HEK293T (cell line): ENCODE measurements around the gene YBX1.

Source experiments
- BHLHE40 ChIP-seq: fragments of 450-650 bp; IDR thresholded peaks from 2 replicates; pipeline ENCODE4 v1.6.1; 2016; ENCODE audit warnings: mild to moderate bottlenecking, moderate library complexity, borderline replicate concordance
- CTBP1 ChIP-seq: fragments of 450-650 bp; IDR thresholded peaks from 2 replicates; pipeline ENCODE4 v1.6.1; 2016; ENCODE audit warnings: borderline replicate concordance
- FOXK2 ChIP-seq: fragments of 450-650 bp; IDR thresholded peaks from 2 replicates; pipeline ENCODE4 v1.6.1; 2016; ENCODE audit warnings: mild to moderate bottlenecking
- FOXM1 ChIP-seq: fragments of 450-650 bp; IDR thresholded peaks from 2 replicates; pipeline ENCODE4 v1.6.1; 2017; ENCODE audit warnings: mild to moderate bottlenecking, borderline replicate concordance
- HDGF ChIP-seq: fragments of 450-650 bp; IDR thresholded peaks from 2 replicates; pipeline ENCODE4 v1.6.1; 2017; ENCODE audit warnings: antibody characterized with exemption, borderline replicate concordance
- L3MBTL2 ChIP-seq: fragments of 450-650 bp; conservative IDR thresholded peaks from 2 replicates; pipeline ENCODE4 v1.6.1; 2016; ENCODE audit warnings: mild to moderate bottlenecking
- LEF1 ChIP-seq: fragments of 450-650 bp; IDR thresholded peaks from 2 replicates; pipeline ENCODE4 v1.6.1; 2017; ENCODE audit warnings: mild to moderate bottlenecking, borderline replicate concordance
- SP1 ChIP-seq: fragments of 450-650 bp; IDR thresholded peaks from 2 replicates; pipeline ENCODE4 v1.6.1; 2017
- SUZ12 ChIP-seq: fragments of 450-650 bp; IDR thresholded peaks from 2 replicates; pipeline ENCODE4 v1.6.1; 2016; ENCODE audit warnings: mild to moderate bottlenecking

- TF ChIP-seq FOXM1, result no peak
- no peak for TF ChIP-seq L3MBTL2
- no peak for TF ChIP-seq BHLHE40
- TF ChIP-seq HDGF, result no peak
- no peak for TF ChIP-seq SP1
- TF ChIP-seq FOXK2, result no peak
- TF ChIP-seq SUZ12, result no peak
- TF ChIP-seq LEF1, result no peak
- no peak for TF ChIP-seq CTBP1
Measured at GRCh38 chr1:42700006-42700405, 17.8 kb downstream of the YBX1 start.
